Parathyroid adenoma (tissue), 2 donors: ENCODE results near the gene GRK3.

ENCODE experiments used
- H2AFZ ChIP-seq: fragments of 300-600 bp; sonication (generic); one replicate; pipeline ENCODE4 v1.7.0; 2017; ENCODE audit warnings: antibody characterized with exemption, mild to moderate bottlenecking
- H3K27ac ChIP-seq: fragments of 300-600 bp; sonication (generic); one replicate; pipeline ENCODE4 v1.7.0; 2017
- H3K27me3 ChIP-seq: fragments of 300-600 bp; sonication (generic); one replicate; pipeline ENCODE4 v1.7.0; 2017; ENCODE audit warnings: low read length; ENCODE audit not compliant: control insufficient read depth, insufficient read depth
- H3K36me3 ChIP-seq: fragments of 300-600 bp; sonication (generic); one replicate; pipeline ENCODE4 v1.7.0; 2017; ENCODE audit warnings: low read length; ENCODE audit not compliant: control insufficient read depth, insufficient read depth
- H3K4me1 ChIP-seq: fragments of 300-600 bp; sonication (generic); one replicate; pipeline ENCODE4 v1.7.0; 2017; ENCODE audit warnings: control low read depth
- H3K4me2 ChIP-seq: fragments of 300-600 bp; sonication (generic); one replicate; pipeline ENCODE4 v1.7.0; 2017; ENCODE audit warnings: low read length
- H3K4me3 ChIP-seq: fragments of 300-600 bp; sonication (generic); one replicate; pipeline ENCODE4 v1.7.0; 2017; ENCODE audit warnings: low read depth, low read length
- H3K79me2 ChIP-seq: fragments of 300-600 bp; sonication (generic); one replicate; pipeline ENCODE4 v1.7.0; 2017; ENCODE audit warnings: control low read depth
- H3K9ac ChIP-seq: fragments of 300-600 bp; sonication (generic); one replicate; pipeline ENCODE4 v1.7.0; 2017; ENCODE audit warnings: mild to moderate bottlenecking
- H3K9me3 ChIP-seq: fragments of 300-600 bp; sonication (generic); one replicate; pipeline ENCODE4 v1.7.0; 2017; ENCODE audit warnings: low read length; ENCODE audit not compliant: control insufficient read depth
- TF ChIP-seq, protein P1 (sequence below): fragments of 300-600 bp; sonication (generic); IDR thresholded peaks from one replicate; pipeline ENCODE4 v1.7.0; 2017; ENCODE audit warnings: antibody characterized with exemption, mild to moderate bottlenecking
- donor health status: primary hyperparathyroidism.

GRK3 gene

DNA sequence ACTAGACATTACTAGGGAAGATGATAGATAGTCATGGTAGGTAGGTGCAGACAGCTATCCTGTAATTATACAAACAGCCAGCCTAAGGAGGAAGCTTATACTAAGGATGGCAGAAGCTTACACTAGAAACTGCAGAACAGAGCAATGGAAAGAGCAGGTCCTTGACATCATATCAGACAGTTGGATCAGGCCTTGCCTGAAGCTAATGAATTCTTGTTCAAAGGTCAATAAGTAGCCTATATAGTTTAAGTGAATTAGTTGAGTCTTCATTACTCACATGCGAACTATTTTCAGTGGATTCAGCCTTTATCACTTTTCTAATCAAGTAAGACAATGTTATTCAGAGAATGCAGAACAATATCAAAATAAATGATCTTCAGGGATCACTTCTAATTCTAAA, 22.3 kb upstream of the GRK3 start:
- Histone ChIP-seq H3K9ac (no peak overlapping the region), H3K79me2 (no peaks in the 10 kb centered on the region), H3K4me2 (no peak overlapping the region), H3K36me3 (no peaks in the 10 kb centered on the region), H3K4me1 (no peaks in the 10 kb centered on the region), H2AFZ (no peak overlapping the region), H3K27ac (no peak overlapping the region), H3K27me3 (no peaks in the 10 kb centered on the region), H3K9me3 (no peaks in the 10 kb centered on the region), H3K4me3 (no peak overlapping the region)
- TF ChIP-seq, protein P1, sequence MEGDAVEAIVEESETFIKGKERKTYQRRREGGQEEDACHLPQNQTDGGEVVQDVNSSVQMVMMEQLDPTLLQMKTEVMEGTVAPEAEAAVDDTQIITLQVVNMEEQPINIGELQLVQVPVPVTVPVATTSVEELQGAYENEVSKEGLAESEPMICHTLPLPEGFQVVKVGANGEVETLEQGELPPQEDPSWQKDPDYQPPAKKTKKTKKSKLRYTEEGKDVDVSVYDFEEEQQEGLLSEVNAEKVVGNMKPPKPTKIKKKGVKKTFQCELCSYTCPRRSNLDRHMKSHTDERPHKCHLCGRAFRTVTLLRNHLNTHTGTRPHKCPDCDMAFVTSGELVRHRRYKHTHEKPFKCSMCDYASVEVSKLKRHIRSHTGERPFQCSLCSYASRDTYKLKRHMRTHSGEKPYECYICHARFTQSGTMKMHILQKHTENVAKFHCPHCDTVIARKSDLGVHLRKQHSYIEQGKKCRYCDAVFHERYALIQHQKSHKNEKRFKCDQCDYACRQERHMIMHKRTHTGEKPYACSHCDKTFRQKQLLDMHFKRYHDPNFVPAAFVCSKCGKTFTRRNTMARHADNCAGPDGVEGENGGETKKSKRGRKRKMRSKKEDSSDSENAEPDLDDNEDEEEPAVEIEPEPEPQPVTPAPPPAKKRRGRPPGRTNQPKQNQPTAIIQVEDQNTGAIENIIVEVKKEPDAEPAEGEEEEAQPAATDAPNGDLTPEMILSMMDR, result no peak

DNA sequence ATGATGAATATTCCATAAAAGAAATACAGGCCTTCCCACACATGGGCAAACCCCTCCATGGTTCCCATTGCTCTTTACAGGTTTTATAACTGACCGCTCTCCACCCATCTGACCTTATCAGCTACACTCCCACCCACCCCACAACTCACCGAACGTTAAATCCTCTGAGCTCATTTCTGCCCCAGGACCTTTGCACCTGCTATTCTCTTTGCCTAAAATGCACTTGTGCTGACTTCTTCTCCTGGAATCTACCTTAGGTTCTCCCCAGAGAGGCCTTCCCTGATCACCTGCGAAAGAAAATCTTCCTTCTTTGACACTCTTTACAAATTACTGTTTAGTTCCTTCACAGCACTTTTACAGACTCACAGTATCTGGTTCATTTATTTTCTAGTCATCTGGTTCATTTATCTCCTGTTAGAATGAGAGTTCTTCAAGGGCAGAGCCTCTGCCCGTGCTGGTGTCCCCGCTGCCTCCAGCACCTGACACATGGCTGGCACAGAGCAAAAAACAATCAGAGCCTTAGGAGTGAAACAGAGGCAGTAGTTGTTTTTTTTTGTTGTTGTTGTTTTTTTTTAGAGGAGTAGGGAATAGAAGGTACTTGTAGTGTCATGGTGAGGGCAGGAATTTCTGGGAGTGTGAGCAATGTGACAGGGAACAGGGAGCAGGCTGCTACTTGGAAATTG, 21.6 kb upstream of the GRK3 start:
- no peaks in the 10 kb centered on the region for H3K27me3 ChIP-seq
- H3K4me3 ChIP-seq, result no peak overlapping the region
- no peak overlapping the region for H3K4me2 ChIP-seq
- no peak overlapping the region for H2AFZ ChIP-seq
- no peak overlapping the region for H3K27ac ChIP-seq
- no peaks in the 10 kb centered on the region for H3K36me3 ChIP-seq
- H3K4me1 ChIP-seq, result no peaks in the 10 kb centered on the region
- no peak overlapping the region for H3K9ac ChIP-seq
- H3K79me2 ChIP-seq, result no peaks in the 10 kb centered on the region
- TF ChIP-seq, protein P1, result no peak
- no peaks in the 10 kb centered on the region for H3K9me3 ChIP-seq

DNA sequence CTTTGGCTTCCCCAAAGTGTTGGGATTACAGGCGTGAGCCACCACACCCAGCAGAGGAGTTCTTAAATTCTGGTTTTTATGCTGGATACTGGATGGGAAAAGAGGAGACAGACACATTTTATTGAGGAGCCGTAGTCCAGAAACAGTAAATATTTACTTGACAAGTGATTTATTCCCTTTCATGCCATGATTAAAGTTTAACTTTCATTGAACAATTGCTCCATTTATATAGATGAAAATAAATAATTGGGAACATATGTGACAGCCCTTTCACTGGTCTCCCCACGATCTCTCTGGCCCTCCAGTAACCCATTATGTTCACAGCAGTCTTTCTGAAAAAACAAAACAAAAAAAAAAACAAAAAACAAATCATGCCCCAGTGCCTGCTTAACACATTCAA, 19.3 kb upstream of the GRK3 start:
- Histone ChIP-seq H3K27me3 (no peaks in the 10 kb centered on the region), H3K9ac (no peak overlapping the region), H3K4me2 (no peak overlapping the region), H3K36me3 (no peaks in the 10 kb centered on the region), H3K79me2 (no peaks in the 10 kb centered on the region), H3K4me1 (no peaks in the 10 kb centered on the region), H3K4me3 (no peak overlapping the region), H3K27ac (no peak overlapping the region), H2AFZ (no peak overlapping the region), H3K9me3 (no peaks in the 10 kb centered on the region)
- TF ChIP-seq, protein P1, result no peak

DNA sequence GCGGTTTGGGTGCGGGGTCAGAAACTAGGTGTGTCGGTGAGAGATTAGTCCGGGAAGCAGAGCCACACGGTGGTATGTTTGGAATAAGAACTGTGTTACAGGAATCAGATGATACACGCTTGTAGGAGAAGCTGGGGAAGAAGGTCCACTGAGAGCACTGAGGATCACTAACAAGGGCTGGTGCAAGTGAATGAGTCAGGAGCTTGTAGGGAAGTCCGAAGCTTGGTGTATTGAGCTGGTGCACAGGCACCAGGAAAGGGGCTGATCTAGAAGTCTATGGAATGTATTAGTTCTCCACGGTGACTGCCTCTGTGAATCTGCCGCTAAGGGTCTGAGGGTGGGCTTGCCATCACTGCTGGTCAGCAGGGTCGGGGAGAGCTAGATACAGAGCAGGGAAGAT, 18.8 kb upstream of the GRK3 start:
- no peaks in the 10 kb centered on the region for H3K79me2 ChIP-seq
- H3K36me3 ChIP-seq, result no peaks in the 10 kb centered on the region
- no peaks in the 10 kb centered on the region for H3K9me3 ChIP-seq
- no peak overlapping the region for H3K4me2 ChIP-seq
- H3K9ac ChIP-seq, result no peak overlapping the region
- H3K4me1 ChIP-seq, result no peaks in the 10 kb centered on the region
- no peaks in the 10 kb centered on the region for H3K27me3 ChIP-seq
- H3K4me3 ChIP-seq, result no peak overlapping the region
- H2AFZ ChIP-seq, result no peak overlapping the region
- H3K27ac ChIP-seq, result no peak overlapping the region
- TF ChIP-seq, protein P1, result no peak

DNA sequence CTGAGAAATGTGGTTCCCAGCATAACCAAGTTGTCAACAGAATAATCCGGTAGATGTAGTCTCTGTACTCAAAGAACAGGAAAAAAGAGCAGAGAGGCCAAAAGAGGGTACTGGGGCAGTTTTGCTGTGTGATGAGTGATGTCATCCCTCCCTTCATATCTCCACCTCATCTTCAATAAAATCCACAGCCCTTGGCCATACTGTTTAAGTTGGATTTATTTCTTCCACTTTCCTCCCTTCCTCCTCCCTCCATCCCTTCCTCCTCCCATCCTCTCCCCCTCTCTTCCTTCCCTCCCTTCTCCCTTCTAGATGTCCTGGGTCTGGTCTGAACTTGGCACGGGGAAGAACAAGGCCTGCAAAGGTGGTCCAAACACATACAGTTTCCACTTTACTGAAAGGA, 18.2 kb upstream of the GRK3 start:
- H3K9me3 ChIP-seq, result no peaks in the 10 kb centered on the region
- TF ChIP-seq, protein P1, result no peak

More for the DNA sequence above, 18.2 kb upstream of the GRK3 start:
- no peak overlapping the region for H3K9ac ChIP-seq
- no peaks in the 10 kb centered on the region for H3K36me3 ChIP-seq
- H3K4me2 ChIP-seq, result no peak overlapping the region
- H3K27me3 ChIP-seq, result no peaks in the 10 kb centered on the region
- H2AFZ ChIP-seq, result no peak overlapping the region
- H3K79me2 ChIP-seq, result no peaks in the 10 kb centered on the region
- no peak overlapping the region for H3K27ac ChIP-seq
- H3K4me3 ChIP-seq, result no peak overlapping the region
- no peaks in the 10 kb centered on the region for H3K4me1 ChIP-seq
